Activated T-cell treated with anti-CD3 and anti-CD28 coated beads for 48 hours (primary cell): ENCODE data around the gene DENND4C.
A peak's percentile ranks its signal among the peaks of the same experiment; 100 is the strongest.
"Not testable (repeated sequence)": the region's sequence is repeated elsewhere in the genome, so short reads cannot be mapped to it uniquely, and the experiment has no call there.

Source experiments
- DNase-seq: peaks from one replicate; pipeline ENCODE4 v3.0.0-alpha.2; 2020; ENCODE audit warnings: low read depth

Gene DENND4C

GRCh38 chr9:19224563-19224962, 5.9 kb upstream of the DENND4C start:
- DNase-seq, result no peak

- peak; percentile 54 for DNase-seq
Observed at GRCh38 chr9:19229595-19230354, 718 bp upstream of the DENND4C start.

- no peak for DNase-seq
Observed at GRCh38 chr9:19231126-19231903, 822 bp downstream of the DENND4C start.

- DNase-seq, result no peak
Observed at GRCh38 chr9:19231904-19232822, 1.7 kb downstream of the DENND4C start.

- DNase-seq, result no peak
Observed at GRCh38 chr9:19232823-19233194, 2.3 kb downstream of the DENND4C start.

- no peak for DNase-seq
Observed at GRCh38 chr9:19233344-19233743, 2.9 kb downstream of the DENND4C start.

- DNase-seq, result no peak
Observed at GRCh38 chr9:19239955-19240354, 9.5 kb downstream of the DENND4C start.

GRCh38 chr9:19241728-19242127, 11.2 kb downstream of the DENND4C start:
- DNase-seq, result no peak

GRCh38 chr9:19243366-19244033, 13.0 kb downstream of the DENND4C start:
- DNase-seq, result no peak

- DNase-seq, result no peak
Observed at GRCh38 chr9:19246891-19247290, 16.4 kb downstream of the DENND4C start.

GRCh38 chr9:19247420-19247819, 16.9 kb downstream of the DENND4C start:
- no peak for DNase-seq

- not testable (repeated sequence) for DNase-seq
Observed at GRCh38 chr9:19250346-19250745, 19.9 kb downstream of the DENND4C start.

- DNase-seq, result not testable (repeated sequence)
Observed at GRCh38 chr9:19251203-19251602, 20.7 kb downstream of the DENND4C start.

- DNase-seq, result not testable (repeated sequence)
Observed at GRCh38 chr9:19251622-19252021, 21.1 kb downstream of the DENND4C start.

GRCh38 chr9:19252174-19252884, 21.8 kb downstream of the DENND4C start:
- DNase-seq, result no peak

GRCh38 chr9:19252885-19253219, 22.4 kb downstream of the DENND4C start:
- DNase-seq, result no peak

- no peak for DNase-seq
Observed at GRCh38 chr9:19255112-19255511, 24.6 kb downstream of the DENND4C start.

GRCh38 chr9:19255821-19256220, 25.3 kb downstream of the DENND4C start:
- DNase-seq, result no peak

GRCh38 chr9:19259665-19260255, 29.3 kb downstream of the DENND4C start:
- DNase-seq, result not testable (repeated sequence)

- not testable (repeated sequence) for DNase-seq
Observed at GRCh38 chr9:19265602-19266001, 35.1 kb downstream of the DENND4C start.
